Measurements from ENCODE around the gene PRKG1. TPM values are rescaled to one million over a fixed set of nuclear protein-coding genes. Genes with fewer than 3 reads are reported as not detected.

Gene PRKG1
- total RNA-seq, 2 donors from 2014 or later, result 1.3 to 2.7 TPM

GRCh38 chr10:52220947-52221346, 1146.7 kb downstream of the PRKG1 start:
- no peak overlapping the region for H3K27ac Mint-ChIP-seq
- no peak overlapping the region for H3K4me3 ChIP-seq (ENCODE audit: low read length)
- no peaks in the 10 kb centered on the region for H3K9me3 Mint-ChIP-seq
- no peak for DNase-seq
- H3K9me3 ChIP-seq (ENCODE audit: control insufficient read depth, low read length), result no peaks in the 10 kb centered on the region
- H3K4me1 Mint-ChIP-seq, result no peaks in the 10 kb centered on the region
- no peaks in the 10 kb centered on the region for H3K27me3 ChIP-seq (ENCODE audit: control insufficient read depth, insufficient read depth, low read length, poor library complexity, severe bottlenecking)
- H3K27ac ChIP-seq (ENCODE audit: low read depth, low read length), result no peak overlapping the region
- no peaks in the 10 kb centered on the region for H3K4me1 ChIP-seq (ENCODE audit: control insufficient read depth, insufficient read depth, low read length)
- 96 to 100% methylated on average over 1 to 3 of the region's 3 CpGs for WGBS, 2 experiments (ENCODE audit: insufficient coverage in 1 of 2, insufficient read length in 1 of 2)
- H3K4me3 Mint-ChIP-seq, result no peak overlapping the region
- no peaks in the 10 kb centered on the region for H3K27me3 Mint-ChIP-seq (ENCODE audit: insufficient read depth)
- no peak overlapping the region for H3K9ac ChIP-seq (ENCODE audit: extremely low read depth, low read length, poor library complexity, severe bottlenecking)
- TF ChIP-seq CTCF (conservative IDR thresholded peaks at IDR 0.05), result no peak
- no peaks in the 10 kb centered on the region for H3K36me3 ChIP-seq (ENCODE audit: control insufficient read depth, insufficient read depth, low read length)
- no peaks in the 10 kb centered on the region for H3K36me3 Mint-ChIP-seq (ENCODE audit: low read depth)

- H3K4me1 Mint-ChIP-seq, result no peaks in the 10 kb centered on the region
- Histone ChIP-seq H3K9ac (ENCODE audit: extremely low read depth, low read length, poor library complexity, severe bottlenecking) (no peak overlapping the region), H3K9me3 (ENCODE audit: control insufficient read depth, low read length) (no peaks in the 10 kb centered on the region), H3K36me3 (ENCODE audit: control insufficient read depth, insufficient read depth, low read length) (no peaks in the 10 kb centered on the region), H3K27ac (ENCODE audit: low read depth, low read length) (no peak overlapping the region), H3K4me1 (ENCODE audit: control insufficient read depth, insufficient read depth, low read length) (no peaks in the 10 kb centered on the region), H3K27me3 (ENCODE audit: control insufficient read depth, insufficient read depth, low read length, poor library complexity, severe bottlenecking) (no peaks in the 10 kb centered on the region), H3K4me3 (ENCODE audit: low read length) (no peak overlapping the region)
- no peak for DNase-seq
- H3K36me3 Mint-ChIP-seq (ENCODE audit: low read depth), result no peaks in the 10 kb centered on the region
- 63 to 69% methylated on average over 3 to 4 of the region's 4 CpGs for WGBS, 2 experiments (ENCODE audit: insufficient coverage in 1 of 2, insufficient read length in 1 of 2)
- H3K27ac Mint-ChIP-seq, result no peak overlapping the region
- no peak for TF ChIP-seq CTCF (conservative IDR thresholded peaks at IDR 0.05)
- no peaks in the 10 kb centered on the region for H3K9me3 Mint-ChIP-seq
- H3K4me3 Mint-ChIP-seq, result no peak overlapping the region
- no peaks in the 10 kb centered on the region for H3K27me3 Mint-ChIP-seq (ENCODE audit: insufficient read depth)
Observed at GRCh38 chr10:52221923-52222322, 1147.6 kb downstream of the PRKG1 start.

- TF ChIP-seq CTCF (conservative IDR thresholded peaks at IDR 0.05), result no peak
- Histone ChIP-seq H3K9me3 (ENCODE audit: control insufficient read depth, low read length) (no peaks in the 10 kb centered on the region), H3K27me3 (ENCODE audit: control insufficient read depth, insufficient read depth, low read length, poor library complexity, severe bottlenecking) (no peaks in the 10 kb centered on the region), H3K4me1 (ENCODE audit: control insufficient read depth, insufficient read depth, low read length) (no peaks in the 10 kb centered on the region), H3K9ac (ENCODE audit: extremely low read depth, low read length, poor library complexity, severe bottlenecking) (no peak overlapping the region), H3K27ac (ENCODE audit: low read depth, low read length) (no peak overlapping the region), H3K4me3 (ENCODE audit: low read length) (no peak overlapping the region), H3K36me3 (ENCODE audit: control insufficient read depth, insufficient read depth, low read length) (no peaks in the 10 kb centered on the region)
- Mint-ChIP-seq H3K4me1 (no peaks in the 10 kb centered on the region), H3K4me3 (no peak overlapping the region), H3K27ac (no peak overlapping the region), H3K9me3 (no peaks in the 10 kb centered on the region), H3K27me3 (ENCODE audit: insufficient read depth) (no peaks in the 10 kb centered on the region), H3K36me3 (ENCODE audit: low read depth) (no peaks in the 10 kb centered on the region)
- DNase-seq, result no peak
- WGBS, 2 experiments (ENCODE audit: insufficient coverage in 1 of 2, insufficient read length in 1 of 2), result 83 to 100% methylated on average over 1 of the region's 1 CpG
Observed at GRCh38 chr10:52226197-52226847, 1152.0 kb downstream of the PRKG1 start.
